NT2/D1 (cell line): ENCODE measurements around the gene EDC4.

Experiments
- SUZ12 ChIP-seq: IDR thresholded peaks from 2 replicates; pipeline ENCODE4 v1.6.1; 2011; ENCODE audit not compliant: insufficient read length, insufficient read depth; ENCODE audit errors: extremely low read depth
- YY1 ChIP-seq: IDR thresholded peaks from 2 replicates; pipeline ENCODE4 v1.6.1; 2011; ENCODE audit not compliant: insufficient read length, insufficient read depth
- ZNF274 ChIP-seq: IDR thresholded peaks from 2 replicates; pipeline ENCODE4 v1.6.1; 2011; ENCODE audit warnings: mild to moderate bottlenecking, low read depth, low read length

DNA sequence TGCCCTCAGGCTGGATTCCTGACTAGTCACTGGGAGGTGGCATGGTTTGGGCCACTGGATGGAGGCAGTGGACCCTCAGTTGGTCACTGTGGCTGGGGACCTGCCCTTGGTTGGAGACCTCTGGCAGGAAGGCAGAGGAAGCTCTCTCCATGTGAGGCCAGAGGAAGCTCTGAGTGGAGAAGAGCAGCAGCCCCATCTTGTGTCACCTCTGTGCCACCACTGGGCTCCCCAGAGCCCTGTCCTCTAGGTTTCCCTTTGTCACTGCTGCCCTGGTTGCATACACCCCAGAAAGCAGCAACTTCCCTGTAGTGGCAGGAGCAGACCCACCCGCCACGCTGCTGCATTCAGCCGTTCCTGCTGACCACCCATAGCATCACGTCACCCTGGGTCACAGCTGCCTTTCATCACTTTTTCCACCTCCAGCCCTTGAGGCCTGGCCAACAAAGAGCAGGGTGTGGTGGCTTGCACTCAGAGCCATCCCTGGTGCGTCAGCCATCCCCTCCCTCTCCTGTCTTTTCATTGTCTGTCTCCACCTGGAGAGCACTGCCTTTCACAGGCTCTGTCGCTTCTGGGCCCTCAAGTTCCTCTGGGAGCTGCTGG lies 46.9 kb downstream of the EDC4 start:
- TF ChIP-seq SUZ12 (no peak), YY1 (no peak), ZNF274 (no peak)
